Measurements from ENCODE around the gene EML5. TPM values are rescaled to one million over a fixed set of nuclear protein-coding genes. Genes with fewer than 3 reads are reported as not detected.
A peak's percentile ranks its signal among the peaks of the same experiment; 100 is the strongest.

EML5 gene
- polyA plus RNA-seq, 1 experiment, result 3.6 TPM

DNA sequence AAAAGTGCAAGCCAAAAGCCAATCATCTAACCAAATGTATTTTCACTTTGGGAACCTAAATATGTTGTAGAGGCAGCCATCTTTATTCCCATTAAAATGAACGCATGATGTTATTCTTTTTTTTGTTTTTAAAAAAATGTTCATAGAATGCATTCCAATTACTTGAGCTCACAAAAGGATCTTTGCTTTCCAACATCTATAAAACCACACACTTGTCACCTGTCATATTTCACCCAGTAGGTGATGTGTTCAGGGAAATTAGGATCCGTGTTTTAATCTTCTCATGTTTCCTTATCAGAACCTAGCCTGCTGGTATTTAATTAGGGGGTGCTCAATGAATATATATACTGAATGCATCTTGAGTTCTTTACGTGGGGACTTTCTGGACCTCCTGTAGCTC is 45.3 kb upstream of the EML5 start:
- no peaks in the 10 kb centered on the region for H3K9me3 ChIP-seq (ENCODE audit: control insufficient read depth, insufficient read depth, low read length)
- DNase-seq (ENCODE audit: low read depth, low spot score), result no peak
- ChIA-PET CTCF (interaction anchor here (1.2 kb wide), 1 partner anchor 13 kb away, joined by 6 read pairs; the partner anchor contains the start of gene TTC8), POLR2A (interaction anchor here (0.7 to 2.1 kb wide), 2 partner anchors 13 to 516 kb away, joined by 3 to 5 read pairs; partner anchors contain the start of gene TTC8)
- TF ChIP-seq CTCF (IDR thresholded peaks at IDR 0.05; ENCODE audit: low read depth, low read length), result no peak
- H3K27ac ChIP-seq (ENCODE audit: low read depth, low read length), result no peak overlapping the region
- no peak overlapping the region for H3K4me3 ChIP-seq (ENCODE audit: low read depth, low read length)
- H3K27me3 ChIP-seq (ENCODE audit: control insufficient read depth, insufficient read depth, low read length), result no peaks in the 10 kb centered on the region

- ChIA-PET CTCF (interaction anchor here (1.2 kb wide), 1 partner anchor 13 kb away, joined by 6 read pairs; the partner anchor contains the start of gene TTC8), POLR2A (interaction anchor here (0.7 to 1.1 kb wide), 2 partner anchors 13 to 516 kb away, joined by 3 read pairs; partner anchors contain the start of gene TTC8)
- Histone ChIP-seq H3K27me3 (ENCODE audit: control insufficient read depth, insufficient read depth, low read length) (no peaks in the 10 kb centered on the region), H3K9me3 (ENCODE audit: control insufficient read depth, insufficient read depth, low read length) (no peaks in the 10 kb centered on the region), H3K27ac (ENCODE audit: low read depth, low read length) (no peak overlapping the region), H3K4me3 (ENCODE audit: low read depth, low read length) (no peak overlapping the region)
- no peak for DNase-seq (ENCODE audit: low read depth, low spot score)
- TF ChIP-seq CTCF (IDR thresholded peaks at IDR 0.05; ENCODE audit: low read depth, low read length), result no peak
Measured at GRCh38 chr14:88837495-88837894, 44.7 kb upstream of the EML5 start.

- ChIA-PET POLR2A (no interaction called here), CTCF (interaction anchor here (1.0 kb wide), 2 partner anchors 10 to 43 kb away, joined by 3 to 4 read pairs; partner anchors contain the start of gene EML5)
- no peak overlapping the region for H3K27ac ChIP-seq (ENCODE audit: low read depth, low read length)
- H3K9me3 ChIP-seq (ENCODE audit: control insufficient read depth, insufficient read depth, low read length), result no peaks in the 10 kb centered on the region
- no peak overlapping the region for H3K4me3 ChIP-seq (ENCODE audit: low read depth, low read length)
- TF ChIP-seq CTCF (IDR thresholded peaks at IDR 0.05; ENCODE audit: low read depth, low read length), result no peak
- H3K27me3 ChIP-seq (ENCODE audit: control insufficient read depth, insufficient read depth, low read length), result no peaks in the 10 kb centered on the region
- DNase-seq (ENCODE audit: low read depth, low spot score), result no peak
Measured at GRCh38 chr14:88835661-88836060, 42.9 kb upstream of the EML5 start.

GRCh38 chr14:88834883-88835431 is 42.2 kb upstream of the EML5 start:
- Histone ChIP-seq H3K27ac (ENCODE audit: low read depth, low read length) (no peak overlapping the region), H3K27me3 (ENCODE audit: control insufficient read depth, insufficient read depth, low read length) (no peaks in the 10 kb centered on the region), H3K9me3 (ENCODE audit: control insufficient read depth, insufficient read depth, low read length) (no peaks in the 10 kb centered on the region), H3K4me3 (ENCODE audit: low read depth, low read length) (no peak overlapping the region)
- DNase-seq (ENCODE audit: low read depth, low spot score), result peak; percentile 39
- POLR2A ChIA-PET, result interaction anchor here (1.2 to 1.8 kb wide), 2 partner anchors 10 to 42 kb away, joined by 4 to 18 read pairs; partner anchors contain the start of genes EML5 and TTC8
- TF ChIP-seq CTCF (IDR thresholded peaks at IDR 0.05; ENCODE audit: low read depth, low read length), result no peak
- CTCF ChIA-PET, result interaction anchor here (1.0 kb wide), 2 partner anchors 9 to 42 kb away, joined by 3 to 4 read pairs; partner anchors contain the start of gene EML5

- no peak overlapping the region for H3K4me3 ChIP-seq (ENCODE audit: low read depth, low read length)
- no peak overlapping the region for H3K27ac ChIP-seq (ENCODE audit: low read depth, low read length)
- TF ChIP-seq CTCF (IDR thresholded peaks at IDR 0.05; ENCODE audit: low read depth, low read length), result no peak
- CTCF ChIA-PET, result no interaction called here
- peaks cover 2% of the 10 kb centered on the region; the same call in 1 of the 2 replicates for H3K9me3 ChIP-seq (ENCODE audit: control insufficient read depth, insufficient read depth, low read length)
- DNase-seq (ENCODE audit: low read depth, low spot score), result no peak
- POLR2A ChIA-PET, result no interaction called here
- no peaks in the 10 kb centered on the region for H3K27me3 ChIP-seq (ENCODE audit: control insufficient read depth, insufficient read depth, low read length)
Measured at GRCh38 chr14:88831284-88831683, 38.5 kb upstream of the EML5 start.
